Mucosa of gallbladder (tissue), 1 donor: ENCODE measurements around the gene KCNAB1. TPM values are rescaled to one million over a fixed set of nuclear protein-coding genes. Genes with fewer than 3 reads are reported as not detected.
"Not testable (repeated sequence)": the region's sequence is repeated elsewhere in the genome, so short reads cannot be mapped to it uniquely, and the experiment has no call there.

Source experiments
- DNase-seq: peaks from one replicate; pipeline ENCODE4 v3.0.0-alpha.2; 2020; ENCODE audit warnings: low spot score
- total RNA-seq: library from RNA; stranded (reverse); gene quantifications from one replicate; pipeline ENCODE4 v1.2.1, GENCODE V29; 2021
- donor health status: DM: no; HTN: no; CAD: no.

KCNAB1 gene
- total RNA-seq, 1 donor from 2014 or later: 1.6 TPM

DNA sequence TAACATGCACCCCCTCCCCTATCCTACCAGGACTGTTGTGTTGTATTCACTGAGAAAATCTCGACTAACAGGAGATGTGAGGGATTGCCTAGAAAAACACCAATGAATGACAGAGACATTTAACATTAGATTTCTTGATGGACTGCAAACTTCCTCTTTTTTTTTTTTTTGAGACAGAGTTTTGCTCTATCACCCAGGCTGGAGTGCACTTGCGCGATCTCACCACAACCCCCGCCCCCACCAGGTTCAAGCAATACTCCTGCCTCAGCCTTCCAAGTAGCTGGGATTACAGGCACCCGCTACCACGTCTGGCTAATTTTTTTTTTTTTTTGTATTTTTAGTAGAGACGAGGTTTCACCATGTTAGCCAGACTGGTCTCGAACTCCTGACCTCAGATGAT, 17.0 kb downstream of the KCNAB1 start:
- DNase-seq: not testable (repeated sequence)

GRCh38 chr3:156140001-156140595, 19.7 kb downstream of the KCNAB1 start:
- DNase-seq: no peak

DNA sequence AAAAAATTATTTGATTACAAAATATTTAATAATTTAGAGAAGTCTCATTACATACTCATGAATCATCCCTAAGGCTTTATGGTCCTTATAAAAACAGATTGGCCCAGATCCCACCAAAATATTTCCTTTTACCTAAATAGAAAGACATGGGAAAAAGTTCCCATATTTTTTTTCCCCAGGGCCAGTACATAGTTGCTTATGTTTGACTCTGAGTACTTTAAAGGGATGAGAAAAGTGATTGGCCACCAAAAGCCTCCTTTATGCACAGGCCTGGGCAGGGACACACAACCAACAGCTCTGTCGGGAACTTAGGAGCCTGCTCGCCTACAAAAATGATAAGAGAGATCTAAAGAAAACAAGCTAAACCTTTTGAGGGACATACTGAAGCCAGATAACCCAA, 22.3 kb downstream of the KCNAB1 start:
- DNase-seq: no peak

- DNase-seq: no peak
These were observed 22.8 kb downstream of the KCNAB1 start for GRCh38 chr3:156143136-156143535.

DNA sequence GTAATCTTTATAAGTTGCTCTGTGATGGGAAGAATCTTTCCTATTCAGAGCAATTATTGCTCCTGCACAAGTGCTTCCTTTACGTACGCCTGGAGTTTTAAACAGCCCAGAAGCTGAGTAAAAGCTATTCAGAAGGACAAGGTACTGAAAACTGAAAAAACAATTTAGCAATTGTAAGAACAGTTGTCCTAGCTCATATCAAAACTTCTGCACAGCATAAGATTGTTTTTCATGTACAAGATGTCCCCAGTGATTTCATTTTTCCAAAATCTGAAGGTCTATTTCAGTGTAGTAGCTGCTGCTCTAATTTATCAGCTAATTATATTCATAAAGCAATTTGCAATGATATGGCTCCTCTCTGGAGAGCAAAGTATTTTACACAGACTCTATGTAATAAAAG, 23.7 kb downstream of the KCNAB1 start:
- DNase-seq: no peak

DNA sequence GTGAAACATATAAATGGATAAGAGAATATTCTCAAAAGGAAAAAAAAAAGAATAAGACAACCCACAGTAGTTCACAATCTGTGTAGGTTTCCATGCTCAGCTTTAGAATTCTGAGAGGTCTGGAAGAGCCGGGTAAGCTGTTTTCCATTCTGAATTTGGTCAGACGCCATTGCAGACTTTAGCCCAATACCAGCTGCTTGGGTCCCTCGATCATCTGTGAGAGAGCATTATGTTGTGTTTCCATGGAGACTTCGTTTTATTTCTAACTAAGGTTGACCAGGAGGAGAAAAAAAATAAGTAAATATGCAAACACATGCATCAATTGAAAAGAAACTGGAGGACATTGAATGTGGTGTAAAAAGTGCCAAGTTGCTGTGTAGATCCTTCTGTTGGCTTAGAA, 25.5 kb downstream of the KCNAB1 start:
- no peak for DNase-seq

DNA sequence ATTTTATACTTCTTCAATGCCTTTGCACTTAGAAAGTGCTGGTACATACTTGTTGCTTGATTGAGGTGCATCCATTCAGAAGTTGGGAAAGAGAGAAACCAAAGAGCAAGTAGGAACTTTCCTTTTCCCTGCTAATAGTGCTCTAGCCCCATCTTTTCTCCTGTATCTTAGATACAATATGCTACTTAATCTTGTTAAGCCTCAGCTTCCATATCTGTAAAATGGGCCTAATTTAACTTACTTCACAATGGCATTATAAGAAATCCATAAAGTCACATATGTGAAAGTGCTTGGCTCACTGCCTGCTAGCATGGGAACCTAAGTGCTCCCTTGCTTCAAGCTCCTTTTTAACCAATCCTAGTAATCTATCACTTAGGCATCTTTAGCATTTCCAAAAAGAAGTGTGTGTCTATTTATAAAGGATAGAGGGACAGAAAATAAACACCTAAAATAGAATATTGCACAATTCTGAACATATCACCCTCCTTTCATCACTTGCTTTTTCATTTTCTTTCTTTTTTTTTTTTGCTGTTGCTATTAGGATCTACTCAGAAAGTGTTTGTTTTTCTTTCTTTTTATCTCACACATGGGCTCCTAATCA, 28.1 kb downstream of the KCNAB1 start:
- no peak for DNase-seq

DNA sequence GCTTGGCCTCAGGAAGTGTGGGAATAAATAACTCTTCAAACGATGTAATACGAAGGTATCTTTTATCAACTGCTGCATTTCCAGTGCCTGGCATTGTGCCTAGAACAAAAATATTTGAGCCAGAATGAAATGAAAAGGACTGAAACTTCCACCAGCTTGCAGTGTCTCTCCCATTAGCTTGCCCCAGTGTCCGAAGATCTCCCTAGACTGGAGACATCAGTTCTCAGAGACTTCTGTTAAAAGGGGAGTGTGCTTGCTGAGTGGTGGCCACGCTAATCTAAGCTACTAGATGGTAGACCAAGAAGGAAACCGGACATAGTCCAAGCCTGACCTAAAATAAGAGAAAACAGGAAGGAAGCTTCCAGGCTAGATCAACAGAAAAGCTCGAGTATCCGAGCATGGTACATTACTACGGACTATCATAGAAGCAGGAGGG, 28.6 kb downstream of the KCNAB1 start:
- DNase-seq: no peak

DNA sequence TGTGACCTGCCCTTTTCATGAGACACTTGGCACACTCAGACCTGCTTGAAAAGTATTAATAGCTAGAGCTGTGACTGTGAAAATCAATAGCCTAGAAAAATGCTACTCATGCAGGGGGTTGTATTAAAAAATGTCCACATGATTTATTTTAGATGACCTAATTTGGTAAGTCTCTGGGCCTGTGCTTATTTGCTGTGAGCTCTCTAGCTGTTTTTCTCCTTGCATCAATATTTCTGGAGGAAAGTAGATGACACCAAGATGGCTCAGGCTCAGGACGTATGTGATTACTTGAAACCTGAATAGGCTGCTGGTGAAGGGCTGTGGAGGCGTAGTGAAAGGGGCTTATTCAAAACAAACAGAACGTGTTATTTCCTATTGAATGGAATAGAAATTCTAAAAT, 29.5 kb downstream of the KCNAB1 start:
- DNase-seq: no peak

GRCh38 chr3:156150434-156151066, 30.2 kb downstream of the KCNAB1 start:
- DNase-seq: peak; percentile 58

- DNase-seq: peak; percentile 58
These were observed 31.5 kb downstream of the KCNAB1 start for GRCh38 chr3:156151824-156152428.

DNA sequence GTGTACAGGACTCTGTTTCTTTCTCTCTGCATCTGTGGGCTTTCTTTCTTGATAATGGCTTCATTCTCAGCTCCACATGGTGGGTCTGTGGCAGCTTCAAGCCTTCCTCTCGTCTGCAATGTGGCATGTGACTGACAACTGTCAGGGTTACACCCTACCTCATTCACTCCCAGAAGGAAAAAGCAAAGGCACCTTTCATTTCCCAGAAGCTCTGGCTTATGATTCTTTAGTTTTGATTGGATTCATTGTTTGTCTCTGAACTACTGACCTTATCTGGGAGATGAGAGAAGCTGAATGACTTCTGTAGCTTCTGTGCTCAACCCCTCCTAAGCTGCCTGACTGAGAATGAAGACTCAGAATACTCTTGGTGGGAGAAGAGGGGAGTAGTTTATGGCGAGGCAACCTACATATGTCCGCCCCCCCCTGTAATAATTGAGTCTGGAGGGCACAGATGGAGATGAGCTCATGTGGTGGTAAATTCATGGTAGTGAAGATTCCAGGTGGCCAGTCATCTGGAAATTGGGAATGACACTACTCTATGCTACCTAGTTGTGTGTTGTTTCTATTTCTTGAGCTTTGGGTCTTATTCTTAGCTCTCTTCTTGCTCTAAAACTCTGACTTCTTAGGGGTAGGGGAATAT, 38.4 kb downstream of the KCNAB1 start:
- DNase-seq: no peak

GRCh38 chr3:156160647-156161046, 40.3 kb downstream of the KCNAB1 start:
- no peak for DNase-seq

- no peak for DNase-seq
These were observed 40.8 kb downstream of the KCNAB1 start for GRCh38 chr3:156161172-156161571.

GRCh38 chr3:156163848-156164247, 43.5 kb downstream of the KCNAB1 start:
- DNase-seq: no peak

DNA sequence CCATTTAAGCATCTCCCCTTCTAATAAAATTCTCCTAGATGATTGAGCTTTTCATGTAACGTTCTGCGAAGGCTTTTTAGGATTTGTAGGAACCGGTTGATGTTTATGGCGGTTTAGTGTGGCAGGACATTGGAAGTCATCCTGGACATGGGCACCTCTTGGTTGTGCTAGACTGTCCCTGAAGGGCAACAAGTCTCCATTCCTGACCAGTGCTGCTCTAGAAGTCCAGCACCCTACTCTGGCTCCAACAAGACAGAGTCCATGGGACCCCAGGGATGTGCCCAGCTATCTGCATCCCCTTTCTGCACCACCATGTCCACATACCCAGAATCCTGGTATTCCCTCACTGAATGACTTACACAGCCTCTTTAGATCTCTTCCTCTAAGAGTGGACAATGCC, 46.4 kb downstream of the KCNAB1 start:
- no peak for DNase-seq

GRCh38 chr3:156170571-156170970, 50.2 kb downstream of the KCNAB1 start:
- no peak for DNase-seq

DNA sequence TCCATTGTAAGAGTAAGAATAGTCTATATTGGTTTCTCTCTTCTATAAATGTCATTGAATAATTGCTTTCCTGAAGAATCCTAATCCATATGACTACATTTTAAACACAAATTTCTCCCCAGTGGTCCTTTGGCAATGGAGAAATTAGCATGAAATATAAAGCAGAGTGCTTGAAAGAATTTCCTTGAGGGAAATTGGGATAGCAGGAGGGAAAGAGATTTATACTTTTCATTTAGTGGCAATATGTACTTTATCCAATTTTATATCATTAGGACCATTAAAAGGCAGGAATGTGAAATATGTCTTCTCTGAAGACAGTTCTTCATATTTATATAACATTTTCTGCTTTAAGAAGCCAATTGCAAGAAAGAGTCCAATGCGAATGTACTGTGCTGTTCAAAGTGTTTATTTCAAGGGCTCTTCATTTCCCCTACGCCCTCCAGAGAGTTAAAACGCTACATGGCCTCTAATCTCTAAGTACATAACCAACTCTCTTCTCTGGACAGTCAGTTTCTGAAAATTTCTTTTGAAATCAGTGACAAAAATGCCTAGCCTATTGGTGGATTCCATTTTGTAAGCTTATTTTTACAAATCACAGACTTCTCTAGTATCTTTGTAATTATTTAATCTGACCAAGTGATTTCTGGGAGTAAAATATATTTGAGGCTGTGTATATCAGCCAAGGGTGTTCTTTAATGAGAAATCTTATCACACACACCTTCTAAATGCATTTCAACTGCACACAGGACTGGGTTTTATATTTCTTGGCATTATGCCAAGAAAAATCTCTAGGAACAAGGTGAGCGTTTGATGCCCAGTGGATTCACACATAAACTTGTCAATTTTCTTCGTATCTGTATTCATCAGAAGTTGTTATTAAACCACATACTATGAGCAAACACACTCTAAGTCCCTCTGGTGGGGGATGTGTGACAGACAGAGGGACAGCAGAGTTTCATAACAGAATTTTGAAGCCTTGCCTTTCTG, 51.2 kb downstream of the KCNAB1 start:
- no peak for DNase-seq

GRCh38 chr3:156172536-156172935, 52.2 kb downstream of the KCNAB1 start:
- DNase-seq: no peak

DNA sequence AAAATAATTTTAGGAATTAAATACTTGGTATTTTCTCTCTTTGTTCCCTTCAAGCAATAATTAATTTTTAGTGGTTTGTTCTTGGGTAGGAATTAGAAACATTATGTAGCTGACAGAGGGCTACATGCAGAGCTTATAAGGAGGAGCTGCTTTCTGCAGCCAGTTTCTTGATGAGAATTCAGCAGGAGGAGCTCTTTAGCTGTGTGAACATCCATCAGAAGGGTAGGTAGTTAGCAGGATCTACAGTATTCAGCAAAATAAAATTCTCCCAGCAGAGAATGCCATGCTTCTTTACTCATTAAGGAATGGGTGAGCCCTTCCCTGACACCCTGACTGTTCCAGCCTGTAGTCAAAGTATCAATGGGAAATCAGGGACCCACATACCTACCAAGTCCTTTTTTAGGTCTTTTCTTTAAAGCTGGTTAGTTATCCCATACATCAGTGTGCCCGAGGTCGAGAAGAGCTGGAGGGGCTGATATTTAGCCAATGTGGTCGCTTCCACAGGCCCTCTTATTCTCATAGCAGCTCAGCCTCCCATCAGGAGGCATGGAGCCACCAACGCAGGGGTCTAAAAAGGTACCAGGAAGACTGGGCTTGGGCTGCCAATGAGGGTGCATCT, 54.0 kb downstream of the KCNAB1 start:
- no peak for DNase-seq

GRCh38 chr3:156175570-156175969, 55.2 kb downstream of the KCNAB1 start:
- no peak for DNase-seq
